ENCODE measurements around the gene DNAH5. TPM values are rescaled to one million over a fixed set of nuclear protein-coding genes. Genes with fewer than 3 reads are reported as not detected.

DNAH5 gene
- total and polyA plus RNA-seq, 2 of the 13 experiments (the other 11 are each of a cell fraction or from before 2014, with no cell fraction given) = 0.09 TPM

GRCh38 chr5:13809921-13810320, 134.6 kb downstream of the DNAH5 start:
- no peak overlapping the region for H3K4me2 ChIP-seq (ENCODE audit: low read depth, low read length)
- no peak overlapping the region for H3K4me3 ChIP-seq (replicated peaks in 1 of 3; ENCODE audit: insufficient read depth in 1 of 3, low read depth in 2 of 3, low read length in 3 of 3)
- H4K20me1 ChIP-seq (ENCODE audit: insufficient read depth, low read length) = no peaks in the 10 kb centered on the region
- in situ Hi-C loops (cut with HindIII; ENCODE audit: extremely low pct_ligation_motif_present, low pct_unique_long_range_greater_than_20kb) (no loop called here), intact Hi-C loops (cut with micrococcal nuclease; ENCODE audit: unreplicated experiment) (no loop called here)
- BruUV-seq (replicated peaks) = no TSS peak
- FAIRE-seq = no peak
- no peaks in the 10 kb centered on the region for H3K4me1 ChIP-seq (ENCODE audit: insufficient read depth, low read length)
- ATAC-seq = no peak
- WGBS (ENCODE audit: low lambda C conversion rate) = 72% methylated on average over 26 of the region's 30 CpGs
- H3K36me3 ChIP-seq (replicated peaks in 1 of 2; ENCODE audit: control insufficient read depth in 1 of 2, insufficient read depth in 2 of 2, low read length in 2 of 2) = no peaks in the 10 kb centered on the region
- no peak overlapping the region for H3K27ac ChIP-seq (ENCODE audit: extremely low read length, insufficient read depth, low read length)
- H3K27me3 ChIP-seq (ENCODE audit: control insufficient read depth in 1 of 2, insufficient read depth in 2 of 2, low read length in 2 of 2) = no peaks in the 10 kb centered on the region
- POLR2A ChIA-PET = no interaction called here
- no peaks in the 10 kb centered on the region for H3K9me3 ChIP-seq (ENCODE audit: low read length)
- CTCF ChIA-PET (ENCODE audit: low intra/inter-chr PET ratio, low total read pairs) = no interaction called here
- H3K79me2 ChIP-seq (ENCODE audit: insufficient read depth, low read length) = no peaks in the 10 kb centered on the region
- DNase-seq (ENCODE audit: low spot score) = no peak
- H2AFZ ChIP-seq (ENCODE audit: low read length) = no peak overlapping the region
- H3K9ac ChIP-seq (ENCODE audit: insufficient read depth, low read depth, low read length) = no peak overlapping the region
- TF ChIP-seq ZNF367 (CRISPR knock-in tag; IDR thresholded peaks at IDR 0.05; ENCODE audit: borderline replicate concordance) = no peak
- TF ChIP-seq HCFC1 (IDR thresholded peaks at IDR 0.05; ENCODE audit: low read depth, low read length) = no peak
- TF ChIP-seq NFRKB (IDR thresholded peaks at IDR 0.05) = no peak
- TF ChIP-seq GATA4 (IDR thresholded peaks at IDR 0.05; ENCODE audit: borderline replicate concordance, low read depth) = no peak
- no peak for TF ChIP-seq FOXM1 (CRISPR knock-in tag; IDR thresholded peaks at IDR 0.05)
- TF ChIP-seq, protein P1, sequence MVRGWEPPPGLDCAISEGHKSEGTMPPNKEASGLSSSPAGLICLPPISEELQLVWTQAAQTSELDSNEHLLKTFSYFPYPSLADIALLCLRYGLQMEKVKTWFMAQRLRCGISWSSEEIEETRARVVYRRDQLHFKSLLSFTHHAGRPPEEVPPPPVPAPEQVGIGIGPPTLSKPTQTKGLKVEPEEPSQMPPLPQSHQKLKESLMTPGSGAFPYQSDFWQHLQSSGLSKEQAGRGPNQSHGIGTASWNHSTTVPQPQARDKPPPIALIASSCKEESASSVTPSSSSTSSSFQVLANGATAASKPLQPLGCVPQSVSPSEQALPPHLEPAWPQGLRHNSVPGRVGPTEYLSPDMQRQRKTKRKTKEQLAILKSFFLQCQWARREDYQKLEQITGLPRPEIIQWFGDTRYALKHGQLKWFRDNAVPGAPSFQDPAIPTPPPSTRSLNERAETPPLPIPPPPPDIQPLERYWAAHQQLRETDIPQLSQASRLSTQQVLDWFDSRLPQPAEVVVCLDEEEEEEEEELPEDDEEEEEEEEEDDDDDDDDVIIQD (CRISPR knock-in tag; IDR thresholded peaks at IDR 0.05; ENCODE audit: low read depth) = no peak
- TF ChIP-seq THAP9 (CRISPR knock-in tag; IDR thresholded peaks at IDR 0.05; ENCODE audit: borderline replicate concordance) = no peak
- no peak for TF ChIP-seq CHD2 (IDR thresholded peaks at IDR 0.05; ENCODE audit: low read depth, low read length)
- TF ChIP-seq EHMT2 (IDR thresholded peaks at IDR 0.05; ENCODE audit: borderline replicate concordance, low read depth, low read length) = no peak
- TF ChIP-seq SATB2 (CRISPR knock-in tag; IDR thresholded peaks at IDR 0.05) = no peak
- TF ChIP-seq ZNF770 (CRISPR knock-in tag; IDR thresholded peaks at IDR 0.05) = no peak
- no peak for TF ChIP-seq ZNF234 (CRISPR knock-in tag; conservative IDR thresholded peaks at IDR 0.05)
- TF ChIP-seq ZNF570 (CRISPR knock-in tag; IDR thresholded peaks at IDR 0.05; ENCODE audit: borderline replicate concordance) = no peak
- no peak for TF ChIP-seq BCLAF1 (IDR thresholded peaks at IDR 0.05)
